HUDEP-2 (cell line): ENCODE measurements around the gene ZNF300.
"Not testable (repeated sequence)": the region's sequence is repeated elsewhere in the genome, so short reads cannot be mapped to it uniquely, and the experiment has no call there.

Experiments
- DNase-seq, 76 experiments: peaks; one replicate each; lab custom pipeline; 2025; ENCODE audit not compliant: unreplicated experiment in 76 of 76; lab: John Stamatoyannopoulos, UW

The ZNF300 gene

GRCh38 chr5:150846308-150846653 lies 58.5 kb downstream of the ZNF300 start, which contains the start of gene IRGM:
TSS of gene IRGM (plus strand) at chr5:150846521. CDS start at chr5:150848124, 1,603 bp downstream.
- not testable (repeated sequence) for DNase-seq

GRCh38 chr5:150845185-150845859 lies 59.5 kb downstream of the ZNF300 start:
- not testable (repeated sequence) for DNase-seq
